HCT116 (cell line): ENCODE measurements around the gene ASIP. TPM values are rescaled to one million over a fixed set of nuclear protein-coding genes. Genes with fewer than 3 reads are reported as not detected.
"Not testable (repeated sequence)": the region's sequence is repeated elsewhere in the genome, so short reads cannot be mapped to it uniquely, and the experiment has no call there.

Experiments used
- ATAC-seq: fragments of 200-7000 bp; cut with Tn5 transposase; 2 replicates; pipeline ENCODE4 v1.9.1; 2020; ENCODE audit warnings: mild to moderate bottlenecking, moderate library complexity
- BruUV-seq: library from RNA; stranded (reverse); fragments of 400-500 nt; replicated peaks from 2 replicates; lab custom pipeline; 2021; lab: Mats Ljungman, UMichigan
- CTCF ChIA-PET: fragments of 300-600 bp; sonication (Branson Sonifier 250); formaldehyde crosslinking; loops from one replicate; lab custom pipeline; 2021; ENCODE audit warnings: antibody characterized with exemption; lab: Charles Lee
- POLR2A ChIA-PET: fragments of 300-600, 350-600 bp; sonication (Branson Sonifier 250); formaldehyde crosslinking; loops from one replicate; lab custom pipeline; 2021; ENCODE audit warnings: antibody characterized with exemption; lab: Charles Lee
- RAD21 ChIA-PET, 2 experiments: fragments of 300-600 bp; sonication (Branson Sonifier 250); formaldehyde crosslinking; loops; one replicate each; lab custom pipeline; 2023; ENCODE audit warnings: low total read pairs in 2 of 2; ENCODE audit not compliant: uncharacterized antibody in 2 of 2, unreplicated experiment in 2 of 2, low non-redundant PET in 1 of 2; lab: Charles Lee
- DNase-seq: peaks from one replicate; pipeline ENCODE4 v3.0.0-alpha.2; 2010; ENCODE audit warnings: low read depth, low spot score
- H2AFZ ChIP-seq: fragments of 200-600 bp; shearing (Covaris generic), sonication (generic); 2 replicates; pipeline ENCODE4 v1.6.1; 2017; ENCODE audit warnings: low read depth, mixed run types, mixed read lengths, antibody characterized with exemption, low read length; ENCODE audit not compliant: poor library complexity, severe bottlenecking
- H3K27ac ChIP-seq: 2 replicates; pipeline ENCODE4 v1.5.1; 2012; ENCODE audit warnings: low read depth, low read length
- H3K27me3 ChIP-seq: fragments of 200-600 bp; sonication (generic); 2 replicates; pipeline ENCODE4 v1.6.1; 2016; ENCODE audit warnings: mixed run types, low read length, mixed read lengths; ENCODE audit not compliant: insufficient read depth
- H3K36me3 ChIP-seq, 2 experiments: fragments of 200-500 bp in 1 of 2; fragments of 200-600 bp in 1 of 2; sonication (Bioruptor generic) in 1 of 2; sonication (generic) in 1 of 2; 2 replicates each; pipeline versions ENCODE4 v1.5.1 to v1.6.1; 2014 to 2016; ENCODE audit warnings: low read length in 2 of 2, inconsistent platforms in 1 of 2, mixed read lengths in 1 of 2, mixed run types in 1 of 2; ENCODE audit not compliant: insufficient read depth in 2 of 2, control insufficient read depth in 1 of 2
- H3K4me1 ChIP-seq, 2 experiments: fragments of 200-600 bp in 1 of 2; sonication (generic) in 1 of 2; 2 replicates each; pipeline versions ENCODE4 v1.5.1 to v1.6.1; 2012 to 2017; ENCODE audit warnings: low read length in 2 of 2, inconsistent platforms in 1 of 2, mild to moderate bottlenecking in 1 of 2, mixed read lengths in 1 of 2, mixed run types in 1 of 2, moderate library complexity in 1 of 2; ENCODE audit not compliant: insufficient read depth in 2 of 2, control insufficient read depth in 1 of 2
- H3K4me2 ChIP-seq: fragments of 200-600 bp; sonication (generic); 2 replicates; pipeline ENCODE4 v1.6.1; 2017; ENCODE audit warnings: mixed run types, low read length, mixed read lengths
- H3K4me3 ChIP-seq, 2 experiments: fragments of 200-600 bp in 1 of 2; sonication (generic) in 1 of 2; replicated peaks in 1 of 2; 2 replicates each; pipeline ENCODE4 v1.5.1; 2011 to 2016; ENCODE audit warnings: low read length in 2 of 2, control low read depth in 1 of 2, low read depth in 1 of 2, mild to moderate bottlenecking in 1 of 2, mixed read lengths in 1 of 2, mixed run types in 1 of 2
- H3K79me2 ChIP-seq: fragments of 200-600 bp; sonication (generic); 2 replicates; pipeline ENCODE4 v1.6.1; 2017; ENCODE audit warnings: mild to moderate bottlenecking, mixed run types, low read length, moderate library complexity, mixed read lengths; ENCODE audit not compliant: insufficient read depth
- H3K9ac ChIP-seq: fragments of 200-600 bp; sonication (generic); 2 replicates; pipeline ENCODE4 v1.6.1; 2016; ENCODE audit warnings: low read length, mixed read lengths
- H3K9me2 ChIP-seq: fragments of 200-600 bp; sonication (generic), shearing (Covaris generic); 2 replicates; pipeline ENCODE4 v1.6.1; 2017; ENCODE audit warnings: mixed run types, mild to moderate bottlenecking, moderate library complexity; ENCODE audit not compliant: insufficient read depth
- H3K9me3 ChIP-seq, 2 experiments: fragments of 200-500 bp in 1 of 2; fragments of 200-600 bp in 1 of 2; sonication (Bioruptor generic) in 1 of 2; sonication (generic) in 1 of 2; 2 replicates each; pipeline ENCODE4 v1.6.1; 2014 to 2017; ENCODE audit warnings: low read length in 2 of 2, mixed read lengths in 2 of 2, inconsistent platforms in 1 of 2, low read depth in 1 of 2, mild to moderate bottlenecking in 1 of 2, mixed run types in 1 of 2, moderate library complexity in 1 of 2; ENCODE audit not compliant: control insufficient read depth in 1 of 2, insufficient read depth in 1 of 2
- H4K20me1 ChIP-seq: fragments of 200-600 bp; sonication (generic), shearing (Covaris generic); 2 replicates; pipeline ENCODE4 v1.6.1; 2017; ENCODE audit warnings: mixed run types, mild to moderate bottlenecking, moderate library complexity; ENCODE audit not compliant: insufficient read depth
- CBX3 ChIP-seq: IDR thresholded peaks from 2 replicates; pipeline ENCODE4 v1.6.1; 2012; ENCODE audit warnings: low read depth
- CEBPB ChIP-seq: IDR thresholded peaks from 2 replicates; pipeline ENCODE4 v1.6.1; 2012; ENCODE audit warnings: low read depth
- intact Hi-C: fragments of 100-400 bp; cut with micrococcal nuclease; formaldehyde crosslinking; loops from 2 replicates; pipeline ENCODE4 v1.10.0; 2022
- total RNA-seq: library from RNA; stranded (reverse); gene quantifications from one replicate; pipeline ENCODE4 v1.2.1, GENCODE V29; 2021; ENCODE audit not compliant: unreplicated experiment
- TF ChIP-seq, protein P1 (sequence below), 3 experiments: fragments of 200-600 bp in 1 of 3; sonication (generic) in 1 of 3; IDR thresholded peaks in 2 of 3; conservative IDR thresholded peaks in 1 of 3; 2 replicates each; pipeline ENCODE4 v1.5.1; 2012 to 2017; ENCODE audit warnings: low read depth in 2 of 3, low read length in 2 of 3, antibody characterized with exemption in 1 of 3, borderline replicate concordance in 1 of 3, control low read depth in 1 of 3, mild to moderate bottlenecking in 1 of 3, mixed read lengths in 1 of 3, mixed run types in 1 of 3, moderate library complexity in 1 of 3; ENCODE audit not compliant: insufficient read depth in 1 of 3

Gene ASIP
- total RNA-seq, 1 experiment from 2014 or later: not detected

DNA sequence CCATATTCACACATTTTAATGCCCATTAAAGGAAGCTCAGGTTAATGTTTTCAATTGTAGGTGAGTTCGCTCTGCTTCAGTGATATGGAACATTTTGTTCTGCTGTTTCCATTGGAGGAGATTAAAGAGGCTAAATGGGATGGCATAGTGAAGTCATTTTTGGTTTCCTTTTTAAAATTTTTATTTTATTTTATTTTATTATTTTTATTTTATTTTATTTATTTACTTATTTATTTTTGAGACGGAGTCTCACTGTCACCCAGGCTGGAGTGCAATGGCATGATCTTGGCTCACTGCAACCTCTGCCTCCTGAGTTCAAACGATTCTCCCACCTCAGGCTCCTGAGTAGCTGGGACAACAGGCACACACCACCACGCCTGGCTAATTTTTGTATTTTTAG, 792 bp downstream of the ASIP start:
- CTCF ChIA-PET, RAD21 ChIA-PET, BruUV-seq: not testable (repeated sequence)

DNA sequence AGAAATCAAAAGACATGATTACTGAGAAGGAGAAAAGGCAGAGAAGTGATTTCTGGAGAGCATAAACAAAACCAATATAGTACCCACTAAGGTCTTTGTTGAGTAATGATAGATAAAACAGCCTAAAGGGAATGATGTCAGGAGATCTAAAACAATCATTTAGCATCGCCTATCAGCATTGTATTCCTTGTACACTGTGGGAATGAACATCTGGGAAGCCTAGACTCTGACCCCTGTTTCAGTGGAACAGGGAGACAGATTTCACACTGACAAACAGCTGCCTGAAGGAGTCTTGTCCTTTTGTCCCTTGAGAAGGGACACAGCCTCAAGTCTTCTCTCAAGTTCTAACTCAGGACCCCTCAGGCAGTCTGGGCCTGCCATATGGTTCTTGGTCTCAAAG, 1.7 kb downstream of the ASIP start:
- Histone ChIP-seq H3K79me2 (no peaks in the 10 kb centered on the region), H3K9me2 (no peaks in the 10 kb centered on the region), H3K27ac (no peak overlapping the region), H4K20me1 (no peaks in the 10 kb centered on the region), H3K27me3 (no peaks in the 10 kb centered on the region), H3K4me3 (no peak overlapping the region), H3K9me3 (no peaks in the 10 kb centered on the region), H3K4me2 (no peak overlapping the region), H3K4me1 (peaks cover 4 to 12% of the 10 kb centered on the region in 2 experiments; a peak in 3 of 4 replicates), H3K36me3 (no peaks in the 10 kb centered on the region), H2AFZ (no peak overlapping the region), H3K9ac (no peak overlapping the region)
- ATAC-seq (no peak), DNase-seq (no peak)
- intact Hi-C loops: no loop called here
- no TSS peak for BruUV-seq
- no peak for TF ChIP-seq CEBPB
- TF ChIP-seq, protein P1, sequence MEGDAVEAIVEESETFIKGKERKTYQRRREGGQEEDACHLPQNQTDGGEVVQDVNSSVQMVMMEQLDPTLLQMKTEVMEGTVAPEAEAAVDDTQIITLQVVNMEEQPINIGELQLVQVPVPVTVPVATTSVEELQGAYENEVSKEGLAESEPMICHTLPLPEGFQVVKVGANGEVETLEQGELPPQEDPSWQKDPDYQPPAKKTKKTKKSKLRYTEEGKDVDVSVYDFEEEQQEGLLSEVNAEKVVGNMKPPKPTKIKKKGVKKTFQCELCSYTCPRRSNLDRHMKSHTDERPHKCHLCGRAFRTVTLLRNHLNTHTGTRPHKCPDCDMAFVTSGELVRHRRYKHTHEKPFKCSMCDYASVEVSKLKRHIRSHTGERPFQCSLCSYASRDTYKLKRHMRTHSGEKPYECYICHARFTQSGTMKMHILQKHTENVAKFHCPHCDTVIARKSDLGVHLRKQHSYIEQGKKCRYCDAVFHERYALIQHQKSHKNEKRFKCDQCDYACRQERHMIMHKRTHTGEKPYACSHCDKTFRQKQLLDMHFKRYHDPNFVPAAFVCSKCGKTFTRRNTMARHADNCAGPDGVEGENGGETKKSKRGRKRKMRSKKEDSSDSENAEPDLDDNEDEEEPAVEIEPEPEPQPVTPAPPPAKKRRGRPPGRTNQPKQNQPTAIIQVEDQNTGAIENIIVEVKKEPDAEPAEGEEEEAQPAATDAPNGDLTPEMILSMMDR (IDR thresholded peaks at IDR 0.05 in 2 of 3, conservative IDR thresholded peaks at IDR 0.05 in 1 of 3; ENCODE audit: borderline replicate concordance in 1 of 3, insufficient read depth in 1 of 3, low read depth in 2 of 3, low read length in 2 of 3): no peak
- no peak for TF ChIP-seq CBX3
- ChIA-PET RAD21 (no interaction called here), POLR2A (no interaction called here), CTCF (no interaction called here)

More for the DNA sequence above, 792 bp downstream of the ASIP start:
- H3K4me3 ChIP-seq, H3K79me2 ChIP-seq, H3K9ac ChIP-seq, intact Hi-C loops, ATAC-seq, H3K9me3 ChIP-seq, H2AFZ ChIP-seq, DNase-seq, H3K4me1 ChIP-seq, POLR2A ChIA-PET, H3K27ac ChIP-seq, H4K20me1 ChIP-seq, H3K9me2 ChIP-seq, H3K4me2 ChIP-seq, H3K36me3 ChIP-seq, H3K27me3 ChIP-seq: not testable (repeated sequence)
